Fibroblast of pulmonary artery (primary cell): Measurements from ENCODE around the gene TMEM59L.

Source experiments
- DNase-seq: peaks from one replicate; pipeline ENCODE4 v3.0.0-alpha.2; 2010; ENCODE audit warnings: low read depth
- H3K4me3 ChIP-seq: replicated peaks from 2 replicates; pipeline ENCODE4 v1.5.1; 2011; ENCODE audit warnings: low read depth, mild to moderate bottlenecking, control low read depth, low read length, moderate library complexity
- TF ChIP-seq, protein P1 (sequence below): IDR thresholded peaks from 2 replicates; pipeline ENCODE4 v1.5.1; 2011; ENCODE audit warnings: mild to moderate bottlenecking, control low read depth, low read length, inconsistent platforms; ENCODE audit errors: missing control alignments

The TMEM59L gene

DNA sequence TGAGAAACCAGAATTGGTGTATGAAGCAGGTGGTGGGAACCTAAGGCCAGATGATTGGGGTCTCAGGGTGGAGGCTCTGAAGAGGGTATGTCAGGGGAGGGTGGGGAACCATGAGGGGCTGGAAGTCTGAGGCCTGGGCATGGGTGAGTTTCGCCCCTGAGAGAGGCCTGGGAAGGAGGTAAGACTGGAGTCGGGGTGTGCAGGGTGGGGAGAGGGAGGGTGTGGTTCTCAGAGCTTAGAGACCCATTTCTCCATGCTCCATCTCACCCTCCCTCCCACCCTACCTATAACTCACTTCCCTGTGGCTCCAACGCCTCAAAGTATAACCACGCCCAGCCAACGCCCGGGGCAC lies 23.1 kb downstream of the TMEM59L start:
- DNase-seq, result no peak
- no peak overlapping the region for H3K4me3 ChIP-seq
- TF ChIP-seq, protein P1, sequence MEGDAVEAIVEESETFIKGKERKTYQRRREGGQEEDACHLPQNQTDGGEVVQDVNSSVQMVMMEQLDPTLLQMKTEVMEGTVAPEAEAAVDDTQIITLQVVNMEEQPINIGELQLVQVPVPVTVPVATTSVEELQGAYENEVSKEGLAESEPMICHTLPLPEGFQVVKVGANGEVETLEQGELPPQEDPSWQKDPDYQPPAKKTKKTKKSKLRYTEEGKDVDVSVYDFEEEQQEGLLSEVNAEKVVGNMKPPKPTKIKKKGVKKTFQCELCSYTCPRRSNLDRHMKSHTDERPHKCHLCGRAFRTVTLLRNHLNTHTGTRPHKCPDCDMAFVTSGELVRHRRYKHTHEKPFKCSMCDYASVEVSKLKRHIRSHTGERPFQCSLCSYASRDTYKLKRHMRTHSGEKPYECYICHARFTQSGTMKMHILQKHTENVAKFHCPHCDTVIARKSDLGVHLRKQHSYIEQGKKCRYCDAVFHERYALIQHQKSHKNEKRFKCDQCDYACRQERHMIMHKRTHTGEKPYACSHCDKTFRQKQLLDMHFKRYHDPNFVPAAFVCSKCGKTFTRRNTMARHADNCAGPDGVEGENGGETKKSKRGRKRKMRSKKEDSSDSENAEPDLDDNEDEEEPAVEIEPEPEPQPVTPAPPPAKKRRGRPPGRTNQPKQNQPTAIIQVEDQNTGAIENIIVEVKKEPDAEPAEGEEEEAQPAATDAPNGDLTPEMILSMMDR, result no peak

DNA sequence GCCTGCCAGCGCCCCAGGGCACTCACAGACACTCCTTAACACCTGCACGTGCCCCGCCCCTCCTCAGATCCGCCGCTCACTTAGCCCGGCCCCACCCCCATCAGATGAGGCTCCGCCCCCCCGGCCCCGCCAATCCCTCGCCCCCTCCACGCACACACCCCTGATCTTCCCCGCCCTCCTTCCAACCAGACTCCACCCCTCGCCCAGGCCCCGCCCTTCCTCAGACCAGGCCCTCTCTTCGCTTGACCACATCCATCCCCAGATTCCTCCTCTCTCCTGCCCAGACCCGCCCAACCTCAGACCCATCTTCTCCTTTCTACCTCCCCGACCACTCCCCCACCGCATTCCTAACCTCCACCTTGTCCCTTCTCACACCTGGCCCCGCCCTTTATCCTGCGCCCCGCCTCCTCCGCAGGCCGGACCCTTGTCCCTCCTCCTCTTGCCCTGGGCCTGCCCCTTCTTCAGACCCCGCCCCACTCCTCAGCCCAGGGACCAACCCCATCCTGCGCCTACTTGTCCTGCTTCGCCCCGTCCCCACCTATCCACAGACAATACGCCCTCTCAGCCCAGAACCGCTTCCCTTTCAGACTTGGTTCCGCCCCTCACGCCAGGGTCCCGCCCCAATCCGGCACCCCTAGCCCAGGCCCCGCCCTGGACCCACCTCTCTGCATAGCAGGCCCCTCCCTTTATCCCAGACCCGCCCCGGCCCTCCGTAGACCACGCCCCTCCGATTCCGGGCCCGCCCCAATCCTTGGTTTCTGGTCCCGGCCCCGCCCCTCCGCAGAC lies 23.7 kb downstream of the TMEM59L start:
- peak; percentile 97 for DNase-seq
- TF ChIP-seq, protein P1, result no peak
- peak overlapping the region; percentile 74 for H3K4me3 ChIP-seq

DNA sequence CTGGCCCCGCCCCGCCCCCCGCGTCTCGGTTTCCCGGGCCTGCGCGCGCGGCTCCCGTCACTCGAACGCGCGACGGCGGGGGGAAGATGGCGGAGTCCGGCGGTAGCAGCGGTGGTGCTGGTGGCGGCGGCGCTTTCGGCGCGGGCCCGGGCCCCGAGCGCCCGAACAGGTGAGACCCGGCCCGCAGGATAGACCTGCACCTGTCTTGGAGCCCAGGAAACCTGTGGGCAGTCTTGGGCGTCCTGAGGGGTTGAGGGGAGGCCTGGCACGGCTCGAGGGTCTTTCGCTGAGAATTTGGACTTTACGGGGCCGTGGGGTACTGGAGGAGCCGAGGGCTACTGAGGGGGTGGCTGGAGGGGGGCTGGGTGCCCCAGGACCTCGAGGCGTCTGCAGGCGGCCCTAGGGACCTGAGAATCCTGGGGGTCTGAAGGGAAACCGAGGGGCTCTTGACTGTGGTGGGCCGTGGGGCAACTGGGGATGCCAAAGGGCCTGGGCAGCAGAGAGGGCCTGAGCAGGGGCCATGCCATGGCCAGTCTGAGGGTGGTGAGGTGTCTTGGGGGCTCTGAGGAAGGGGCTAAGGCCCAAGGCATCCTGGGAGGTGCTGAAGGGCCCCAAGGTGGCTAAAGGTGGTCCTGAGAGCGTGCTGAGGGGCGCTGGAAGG lies 24.4 kb downstream of the TMEM59L start, which contains the start of gene KLHL26:
KLHL26 (plus strand) TSS at position 60 of the 661 bp plus-strand sequence; CDS start at position 87, 27 bp downstream.
- no peak for DNase-seq

DNA sequence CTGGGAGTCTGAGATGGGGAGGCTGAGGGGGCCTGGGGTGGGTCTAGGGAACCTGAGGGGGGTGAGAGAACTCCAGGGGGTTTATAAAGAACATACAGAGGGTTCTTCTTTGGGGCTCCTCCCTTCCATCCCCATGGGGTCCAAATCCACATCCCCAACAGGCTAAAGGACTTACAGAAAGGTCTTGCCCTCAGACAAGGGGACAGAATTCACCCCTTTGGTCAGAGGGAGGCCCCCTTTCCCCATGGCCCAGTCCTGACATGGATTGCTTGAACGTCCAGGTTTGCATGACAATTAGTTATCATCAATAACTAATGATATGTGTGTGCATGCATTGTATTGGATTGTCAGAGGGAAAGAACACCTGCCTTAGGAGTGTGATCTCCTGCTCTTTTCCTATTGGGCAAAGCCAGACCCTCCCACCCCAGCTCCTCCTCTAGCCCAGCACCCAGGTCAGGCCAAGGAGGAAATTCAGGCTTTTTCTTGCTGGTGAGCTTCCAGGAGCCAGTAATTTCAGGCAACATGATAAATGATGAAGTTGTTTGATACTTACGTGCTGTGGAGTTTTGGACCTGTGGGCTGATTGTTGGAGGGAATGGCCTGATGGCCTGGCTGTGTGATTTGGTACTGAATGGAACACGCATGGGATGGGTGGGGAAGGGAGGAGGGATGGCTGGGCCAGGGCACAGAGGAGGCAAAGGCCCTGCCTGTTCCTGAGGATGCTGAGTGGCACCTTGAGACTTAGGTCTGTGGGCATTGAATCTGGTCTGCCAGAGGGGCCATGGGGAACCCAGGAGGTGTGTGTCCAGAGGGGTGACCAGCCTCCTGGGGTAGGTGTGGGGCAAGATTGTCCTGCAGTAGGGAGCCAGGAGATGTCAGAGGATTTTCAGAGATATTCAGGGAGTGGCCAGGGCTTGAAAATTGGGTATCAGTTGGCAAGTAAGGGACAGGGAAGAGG lies 25.3 kb downstream of the TMEM59L start:
- H3K4me3 ChIP-seq, result peak overlapping the region; percentile 74
- no peak for DNase-seq
- TF ChIP-seq, protein P1, result no peak

More for the DNA sequence above, 24.4 kb downstream of the TMEM59L start, which contains the start of gene KLHL26:
- TF ChIP-seq, protein P1, result no peak
- H3K4me3 ChIP-seq, result peak within 1 kb of the TSS; percentile 74

DNA sequence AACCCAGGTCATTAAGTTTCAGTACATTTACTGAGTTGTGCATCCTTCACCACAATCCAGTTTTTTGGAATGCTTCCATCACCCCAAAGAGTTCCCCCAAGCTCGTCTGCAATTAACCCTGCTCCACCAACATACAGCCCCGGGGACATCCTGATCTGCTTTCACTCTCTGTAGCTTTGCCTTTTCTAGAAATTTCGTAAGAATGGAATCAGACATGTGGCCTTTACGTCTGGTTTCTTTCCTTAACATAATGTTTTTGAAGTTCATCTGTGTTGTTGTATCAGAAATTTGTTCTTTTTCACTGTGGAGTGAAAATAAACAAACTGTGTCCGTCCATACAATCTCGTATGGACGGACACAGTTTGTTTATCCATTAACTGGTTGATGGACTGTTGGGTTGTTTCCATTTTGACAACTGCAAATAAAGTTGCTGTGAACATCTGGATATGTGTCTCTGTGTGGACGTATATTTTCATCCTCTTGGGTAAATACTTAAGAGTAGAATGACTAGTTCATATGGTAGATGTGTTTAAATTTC lies 27.1 kb downstream of the TMEM59L start:
- no peak overlapping the region for H3K4me3 ChIP-seq
- DNase-seq, result no peak
- TF ChIP-seq, protein P1, result no peak
